AG20443 (cell line): ENCODE data around the gene POU2F1.
A peak's percentile ranks its signal among the peaks of the same experiment; 100 is the strongest.
"Not testable (repeated sequence)": the region's sequence is repeated elsewhere in the genome, so short reads cannot be mapped to it uniquely, and the experiment has no call there.

Experiments used
- DNase-seq: peaks from one replicate; pipeline ENCODE4 v3.0.0; 2012; ENCODE audit warnings: low spot score, mixed read lengths

Gene POU2F1

DNA sequence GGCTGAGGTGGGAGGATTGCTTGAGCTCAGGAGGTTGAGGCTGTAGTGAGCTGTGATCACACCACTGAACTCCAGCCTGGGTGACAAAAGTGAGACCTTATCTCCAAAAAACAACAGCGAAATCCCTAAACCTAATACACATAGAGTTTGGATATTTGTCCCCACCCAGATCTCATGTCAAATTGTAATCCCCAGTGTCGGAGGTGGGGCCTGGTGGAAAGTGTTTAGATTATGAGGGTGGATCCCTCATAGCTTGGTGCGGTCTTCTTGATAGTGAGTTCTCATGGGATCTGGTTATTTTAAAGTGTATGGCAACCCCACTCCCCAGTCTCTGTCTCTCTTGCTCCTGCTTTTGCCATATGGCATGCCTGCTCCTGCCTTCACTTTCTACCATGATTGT, 94.0 kb downstream of the POU2F1 start:
- DNase-seq, result no peak

DNA sequence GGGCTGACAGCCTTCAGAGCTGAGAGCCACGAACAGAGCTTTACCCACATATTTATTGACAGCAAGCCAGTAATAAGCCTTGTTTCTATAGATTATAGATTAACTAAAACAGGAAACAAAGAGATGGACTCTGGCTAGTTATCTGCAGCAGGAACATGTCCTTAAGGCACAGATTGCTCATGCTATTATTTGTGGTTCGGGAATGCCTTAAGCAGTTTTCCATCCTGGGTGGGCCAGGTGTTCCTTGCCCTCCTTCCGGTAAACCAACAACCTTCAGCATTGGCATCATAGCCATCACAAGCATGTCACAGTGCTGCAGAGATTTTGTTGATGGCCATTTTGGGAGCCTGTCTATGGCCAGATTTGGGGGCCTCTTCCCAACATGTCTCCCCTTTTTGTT, 96.8 kb downstream of the POU2F1 start:
- no peak for DNase-seq

DNA sequence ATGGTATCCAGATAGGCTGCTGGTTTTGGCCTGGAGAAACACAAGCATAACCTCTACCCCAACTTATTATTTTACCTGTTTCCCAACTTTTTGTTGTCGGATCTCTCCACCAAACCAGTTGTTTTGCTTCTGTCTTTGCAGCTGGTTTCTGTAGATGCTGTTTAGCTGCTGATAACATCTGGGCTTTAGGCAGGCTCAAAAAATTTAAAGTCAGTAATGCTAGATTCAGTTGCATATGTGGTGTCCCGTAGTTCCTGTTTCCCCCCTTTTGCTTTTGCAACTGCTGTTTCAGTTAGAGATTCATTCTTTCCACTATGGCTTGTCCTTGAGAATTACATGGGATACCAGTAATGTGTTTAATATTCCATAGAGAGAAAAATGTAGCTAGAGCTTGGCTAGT, 98.5 kb downstream of the POU2F1 start:
- DNase-seq, result not testable (repeated sequence)

DNA sequence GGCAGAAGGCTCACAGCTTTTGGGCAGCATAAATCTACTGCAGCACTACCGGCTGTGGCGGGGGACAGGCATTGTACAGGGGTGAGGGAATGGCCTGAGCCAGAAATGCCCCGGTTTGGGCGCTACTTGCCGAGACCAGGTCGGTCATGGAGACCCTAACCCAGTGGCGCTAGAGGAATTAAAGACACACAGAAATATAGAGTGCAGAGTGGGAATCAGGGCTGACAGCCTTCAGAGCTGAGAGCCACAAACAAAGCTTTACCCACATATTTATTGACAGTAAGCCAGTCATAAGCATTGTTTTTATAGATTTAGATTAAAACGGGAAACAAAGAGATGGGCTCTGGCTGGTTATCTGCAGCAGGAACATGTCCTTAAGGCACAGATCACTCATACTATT, 101.8 kb downstream of the POU2F1 start:
- DNase-seq, result no peak

DNA sequence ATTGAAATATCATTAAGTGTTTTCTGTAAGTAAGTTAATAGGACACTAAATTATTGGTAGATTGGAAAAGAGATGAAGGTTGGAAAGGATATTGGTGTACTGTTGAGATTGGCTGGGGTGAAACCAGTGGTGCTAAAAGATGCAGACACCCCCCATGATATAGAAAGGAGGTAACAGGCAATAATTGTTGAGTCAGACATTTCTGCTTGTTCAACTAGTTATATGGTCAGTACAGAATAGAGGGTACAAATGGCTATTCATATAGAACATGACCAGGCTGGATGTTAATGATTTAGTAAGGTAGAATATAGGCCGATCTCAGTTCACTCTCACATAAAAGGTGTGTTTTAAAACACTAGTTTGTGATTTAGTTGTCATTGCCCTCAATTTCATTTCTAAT, 104.5 kb downstream of the POU2F1 start:
- no peak for DNase-seq

DNA sequence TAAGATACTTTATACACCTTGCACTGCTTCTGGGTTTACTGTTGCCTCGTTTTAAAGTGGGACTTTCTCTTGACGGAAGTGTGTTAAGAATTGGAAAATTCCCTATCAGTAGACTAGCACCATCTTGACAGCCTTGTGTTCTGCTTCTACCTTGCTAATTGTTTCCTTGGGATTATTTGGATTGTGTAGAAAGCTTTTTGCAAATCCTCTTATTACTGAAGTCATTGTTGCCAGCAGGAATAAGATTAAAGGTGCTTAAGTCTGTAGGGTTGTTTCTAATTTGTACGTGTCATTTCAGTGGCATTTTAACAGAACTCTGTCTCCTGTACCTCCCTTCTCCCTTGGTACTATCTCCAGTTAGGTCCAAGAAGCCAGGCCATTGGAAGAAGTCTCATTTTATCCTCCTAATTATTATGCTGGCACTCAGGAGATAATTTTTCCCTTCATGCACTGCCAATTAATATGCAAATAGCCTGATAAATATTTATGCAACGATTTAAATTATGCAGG, 107.7 kb downstream of the POU2F1 start:
- no peak for DNase-seq

DNA sequence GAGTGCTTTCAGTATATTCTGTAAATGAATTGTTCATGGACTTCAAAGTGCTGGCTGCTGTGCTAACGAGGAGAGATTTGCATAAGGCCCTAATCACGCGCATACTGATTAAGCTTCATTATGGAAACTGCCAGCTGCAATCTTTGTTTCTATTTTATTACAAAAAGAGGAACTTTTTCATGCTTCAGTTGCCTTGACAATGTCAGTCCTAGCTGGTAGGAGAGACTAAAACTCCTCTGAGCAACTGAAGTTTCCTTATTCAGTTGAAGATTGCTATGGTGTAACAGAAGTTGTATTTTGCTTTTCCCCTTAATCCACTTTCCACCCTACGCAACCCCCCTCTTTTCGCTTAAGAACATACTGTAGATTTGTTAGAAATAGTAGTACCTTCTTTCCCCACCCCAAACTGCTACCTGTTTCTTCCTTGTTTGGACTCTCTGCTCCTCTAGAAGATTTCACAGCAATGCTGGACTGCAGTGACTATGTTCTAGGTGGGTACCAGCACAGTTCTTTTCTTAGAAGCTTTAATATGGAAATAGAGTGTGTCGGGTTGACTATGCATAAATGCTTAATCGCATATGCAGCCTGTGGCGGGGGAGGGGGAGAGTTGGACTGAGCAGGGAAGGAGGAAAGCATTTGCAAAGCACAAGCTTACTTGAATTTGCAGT, 108.3 kb downstream of the POU2F1 start:
- no peak for DNase-seq

DNA sequence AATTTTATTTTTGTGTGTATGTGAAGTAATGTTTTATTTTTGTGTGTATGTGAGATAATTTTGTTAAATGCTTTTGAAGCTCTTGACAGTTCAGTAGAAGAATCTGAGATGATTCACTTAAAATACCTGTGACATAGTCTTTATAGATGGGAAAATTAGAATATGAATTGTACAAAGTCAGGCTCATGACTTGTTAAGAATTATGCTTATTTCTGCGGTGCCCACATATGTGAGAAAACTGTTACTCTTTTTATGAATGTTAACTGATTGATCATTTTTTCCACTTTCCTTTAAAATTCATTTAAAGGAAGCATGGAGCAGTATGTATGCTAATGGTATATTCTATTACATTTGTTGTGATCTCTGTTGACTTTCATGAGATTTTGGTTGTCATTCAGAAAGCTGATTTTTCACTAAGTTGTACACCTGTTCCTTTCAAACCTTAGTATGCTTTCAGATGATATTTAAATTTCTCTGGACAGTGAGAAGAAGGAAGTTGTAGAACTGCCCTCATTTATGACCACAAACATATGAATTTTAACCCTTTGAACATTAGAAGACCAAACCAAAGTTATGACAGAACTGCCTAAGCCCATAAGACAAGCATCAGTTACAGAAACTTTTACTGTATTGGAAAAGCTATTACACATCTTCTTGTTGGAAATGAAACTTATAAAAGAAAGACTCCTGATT, 110.1 kb downstream of the POU2F1 start:
- no peak for DNase-seq

DNA sequence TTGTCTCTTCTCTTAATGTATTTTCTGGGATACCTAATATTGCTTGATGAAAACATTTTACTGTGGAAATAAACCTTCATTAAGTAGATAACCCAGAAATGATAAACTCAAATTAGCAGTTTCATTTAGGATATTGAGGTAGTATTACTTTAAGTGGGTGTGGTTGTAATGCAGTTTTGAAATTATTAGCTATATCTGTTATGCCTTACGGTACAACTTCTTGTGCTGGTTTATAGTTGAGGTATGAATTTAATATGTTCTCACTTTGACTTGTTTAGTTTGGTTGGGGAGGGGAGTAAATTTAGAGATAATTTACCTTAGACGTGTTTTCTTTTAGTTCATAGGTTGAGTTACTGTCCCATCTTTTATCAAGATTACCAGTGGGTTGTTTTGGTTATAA, 111.0 kb downstream of the POU2F1 start:
- DNase-seq, result no peak

DNA sequence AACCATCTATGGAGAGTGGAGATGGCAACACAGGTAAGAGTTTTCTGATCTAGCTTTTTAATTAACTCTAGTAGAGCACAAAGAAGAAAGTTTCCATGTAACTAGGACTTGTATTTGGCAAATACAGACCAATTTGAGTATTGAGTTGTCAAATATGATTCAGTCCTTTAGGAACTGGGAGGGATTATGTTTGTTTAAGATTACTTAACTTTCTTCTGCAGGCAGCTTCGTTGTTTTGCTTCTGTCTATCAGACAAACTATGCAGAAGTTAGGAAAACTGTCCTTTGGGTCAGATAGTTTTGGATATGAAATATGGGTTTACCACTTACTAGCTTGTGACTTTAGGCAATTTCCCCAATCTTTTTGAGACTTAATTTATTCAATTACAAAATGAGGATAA, 111.8 kb downstream of the POU2F1 start:
- peak; percentile 6 for DNase-seq

DNA sequence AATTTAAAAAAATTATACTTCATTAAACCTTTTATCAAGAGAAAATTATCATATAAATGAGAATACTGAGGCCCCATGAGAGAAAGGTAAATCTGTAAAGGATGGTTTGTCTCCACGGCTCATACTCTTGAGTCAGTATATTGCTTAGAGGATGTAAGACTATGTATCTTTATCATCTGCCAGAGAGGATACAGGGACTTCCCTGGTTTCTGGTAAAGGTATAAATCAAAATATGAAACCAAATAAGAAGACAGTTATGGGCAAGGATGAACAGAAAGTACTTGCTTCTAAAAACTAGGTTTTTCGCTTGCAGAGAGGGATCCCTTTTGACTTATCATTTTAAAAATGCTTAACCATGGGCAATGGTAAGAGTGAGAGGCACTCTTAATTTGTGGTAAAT, 112.4 kb downstream of the POU2F1 start:
- DNase-seq, result no peak

DNA sequence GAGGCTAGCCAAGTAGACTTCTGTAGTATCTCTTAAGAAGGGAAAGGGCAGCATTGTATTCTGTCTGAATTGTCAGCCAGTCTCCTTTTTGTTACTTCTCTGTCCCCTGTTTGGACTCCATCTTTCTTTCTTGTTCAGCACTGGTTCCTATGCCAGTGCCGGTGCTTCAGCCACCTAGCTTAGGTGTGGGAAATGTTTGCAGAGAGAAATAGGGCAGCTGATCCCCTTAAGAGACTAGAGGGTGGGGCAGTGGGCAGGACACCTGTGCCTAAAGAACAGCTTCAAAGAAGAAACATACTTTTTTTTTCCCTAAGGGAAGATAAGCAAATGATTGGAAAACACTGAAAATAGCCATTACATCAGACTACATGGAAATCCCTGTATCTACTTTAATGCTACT, 113.0 kb downstream of the POU2F1 start:
- no peak for DNase-seq

DNA sequence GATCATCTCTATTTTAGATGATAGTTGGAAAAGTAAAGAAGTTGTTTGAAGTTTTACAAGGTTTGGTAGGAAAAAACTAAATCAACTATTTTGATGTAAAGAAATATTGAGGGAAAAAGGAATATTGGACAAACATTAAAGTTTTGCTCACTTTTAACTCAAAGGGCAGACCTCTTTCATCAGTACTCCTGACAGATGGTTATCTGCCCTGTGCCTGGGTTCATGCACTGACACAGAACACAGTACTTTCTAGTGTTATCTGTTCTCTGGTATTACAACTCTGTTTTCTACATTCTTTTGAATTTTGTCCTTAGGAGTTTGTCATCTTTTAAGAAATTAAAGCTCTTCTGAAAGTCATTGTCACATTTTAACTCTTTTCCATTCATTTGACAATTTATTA, 118.7 kb downstream of the POU2F1 start:
- no peak for DNase-seq

DNA sequence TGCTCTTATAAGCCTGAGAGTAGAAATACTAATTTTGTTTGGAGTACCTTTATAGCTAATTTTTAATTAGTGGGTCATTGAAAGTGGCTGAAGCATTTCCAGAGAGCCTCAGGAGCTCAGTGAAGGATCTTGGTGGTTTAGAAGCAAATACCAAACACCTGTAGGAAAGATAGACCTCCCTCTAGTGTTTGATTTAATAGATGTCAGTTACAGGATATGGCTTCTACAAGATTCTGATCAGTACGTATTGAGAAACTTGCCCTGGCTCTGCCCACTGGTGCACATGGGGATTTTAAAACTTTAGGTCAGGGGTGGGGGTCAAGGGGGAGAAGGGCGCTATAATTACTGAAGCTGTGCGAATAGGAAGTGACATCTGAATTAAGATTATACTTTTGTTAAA, 122.2 kb downstream of the POU2F1 start:
- no peak for DNase-seq

DNA sequence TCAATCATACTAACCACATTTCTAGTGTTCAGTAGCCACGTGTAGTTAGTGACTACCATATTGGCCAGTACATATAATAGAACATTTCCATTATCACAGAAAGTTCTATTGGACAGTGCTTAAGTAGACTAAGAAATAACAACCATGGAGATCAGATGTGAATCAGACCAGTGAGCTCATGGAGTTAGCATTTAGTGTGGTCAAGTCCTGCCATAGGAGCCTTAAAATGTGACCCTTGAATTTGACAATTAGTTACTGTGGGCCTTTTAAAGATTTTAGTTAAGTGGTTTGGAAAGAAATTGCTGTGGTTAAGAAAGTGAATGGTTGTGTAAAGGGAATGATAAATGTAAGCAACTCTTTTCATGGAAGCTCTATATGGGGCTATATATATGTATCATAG, 123.4 kb downstream of the POU2F1 start:
- DNase-seq, result peak; percentile 7

DNA sequence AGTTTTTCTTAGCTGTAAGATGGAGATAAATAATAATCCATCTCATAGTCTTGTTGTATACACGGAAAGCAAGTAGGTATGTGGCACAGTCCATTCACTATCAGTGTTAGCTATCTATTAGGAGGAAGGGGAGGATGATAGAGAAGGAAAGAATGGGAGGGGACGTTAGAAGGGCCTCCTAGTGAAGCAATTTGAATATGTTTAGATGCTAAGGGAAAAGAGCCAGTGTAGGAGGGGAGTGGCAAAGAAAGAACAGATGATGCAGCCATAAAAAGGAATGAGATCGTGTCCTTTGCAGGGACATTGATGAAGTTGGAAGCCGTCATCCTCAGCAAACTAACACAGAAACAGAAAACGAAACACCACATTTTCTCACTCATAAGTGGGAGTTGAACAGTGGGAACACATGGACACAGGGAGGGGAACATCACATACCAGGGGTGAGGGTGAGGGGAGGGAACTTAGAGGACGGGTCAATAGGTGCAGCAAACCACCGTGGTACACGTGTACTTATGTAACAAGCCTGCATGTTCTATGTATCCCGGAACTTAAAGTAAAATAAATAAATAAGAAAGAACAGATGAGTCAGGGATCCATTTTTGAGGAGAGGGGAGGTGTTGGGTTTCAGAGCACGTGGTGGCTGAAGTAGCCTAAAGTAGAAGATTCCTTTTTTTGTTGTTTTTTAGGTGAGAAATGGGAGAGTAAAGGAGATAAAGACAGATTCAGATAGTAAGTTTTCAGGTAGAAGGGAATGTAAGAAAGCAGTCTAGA, 124.1 kb downstream of the POU2F1 start:
- no peak for DNase-seq

DNA sequence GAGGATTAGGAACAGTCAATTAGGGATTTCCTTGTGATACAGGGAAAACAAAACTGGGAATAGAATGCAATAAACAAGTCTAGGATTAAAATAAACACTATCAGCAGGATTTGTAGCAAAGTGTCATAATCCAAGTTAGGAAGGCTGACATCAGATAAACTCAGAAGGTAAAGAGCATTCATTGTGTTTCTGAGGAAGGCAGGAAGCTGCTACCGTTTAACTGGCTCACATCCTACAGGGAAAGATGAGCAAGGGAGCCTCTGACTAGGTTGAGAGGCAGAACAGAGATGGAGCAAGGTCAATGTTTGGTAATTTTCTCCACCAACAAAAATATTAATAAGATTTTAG, 124.7 kb downstream of the POU2F1 start:
- DNase-seq, result no peak

DNA sequence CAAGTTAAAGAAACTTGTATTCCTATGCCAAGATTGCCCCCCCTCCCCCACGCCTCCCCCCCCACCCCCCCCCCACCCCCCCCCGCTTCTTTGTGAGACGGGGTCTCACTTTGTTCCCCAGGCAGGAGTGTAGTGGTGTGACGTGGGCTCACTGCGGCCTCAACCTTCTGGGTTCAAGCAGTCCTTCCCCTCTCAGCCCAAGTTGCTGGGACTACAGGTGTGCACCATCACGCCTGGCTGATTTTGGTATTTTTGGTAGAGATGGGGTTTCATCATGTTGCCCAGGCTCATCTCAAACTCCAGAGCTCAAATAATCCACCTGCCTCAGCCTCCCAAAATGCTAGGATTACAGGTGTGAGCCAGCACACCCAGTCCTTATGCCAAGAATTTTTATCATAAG, 136.6 kb downstream of the POU2F1 start:
- no peak for DNase-seq

DNA sequence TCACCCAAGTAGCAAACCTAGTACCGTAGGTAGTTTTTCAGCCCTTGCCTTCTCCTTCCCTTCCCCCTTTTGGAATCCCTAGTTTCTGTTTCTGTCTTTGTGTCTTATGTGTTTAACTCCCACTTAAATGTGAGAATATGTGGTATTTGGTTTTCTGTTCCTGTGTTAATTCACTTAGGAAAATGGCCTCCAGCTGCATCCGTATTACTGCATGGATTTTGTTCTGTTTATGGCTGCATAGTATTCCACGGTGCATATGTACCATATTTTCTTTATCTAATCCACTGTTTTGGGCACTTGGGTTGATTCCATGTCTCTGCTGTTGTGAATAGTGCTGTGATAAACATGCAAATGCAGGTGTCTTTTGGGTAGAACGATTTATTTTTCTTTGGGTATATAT, 138.6 kb downstream of the POU2F1 start:
- no peak for DNase-seq

DNA sequence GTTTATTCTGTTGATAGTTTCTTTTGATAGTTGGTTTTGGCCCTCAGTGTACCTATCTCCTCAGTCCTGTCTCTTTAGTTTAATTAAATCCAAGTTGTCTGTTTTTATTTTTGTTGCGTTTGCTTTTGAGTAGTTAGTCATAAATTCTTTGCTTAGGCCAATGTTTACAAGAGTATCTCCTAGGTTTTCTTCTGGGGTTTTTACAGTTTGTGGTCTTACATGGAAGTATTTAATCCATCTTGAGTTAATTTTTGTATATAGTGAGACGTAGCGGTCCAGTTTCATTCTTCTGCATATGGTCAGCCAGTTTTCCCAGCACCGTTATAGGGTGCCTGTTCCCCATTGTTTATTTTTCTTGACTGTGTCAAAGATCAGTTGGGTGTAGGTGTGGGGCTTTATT, 139.4 kb downstream of the POU2F1 start:
- DNase-seq, result no peak

DNA sequence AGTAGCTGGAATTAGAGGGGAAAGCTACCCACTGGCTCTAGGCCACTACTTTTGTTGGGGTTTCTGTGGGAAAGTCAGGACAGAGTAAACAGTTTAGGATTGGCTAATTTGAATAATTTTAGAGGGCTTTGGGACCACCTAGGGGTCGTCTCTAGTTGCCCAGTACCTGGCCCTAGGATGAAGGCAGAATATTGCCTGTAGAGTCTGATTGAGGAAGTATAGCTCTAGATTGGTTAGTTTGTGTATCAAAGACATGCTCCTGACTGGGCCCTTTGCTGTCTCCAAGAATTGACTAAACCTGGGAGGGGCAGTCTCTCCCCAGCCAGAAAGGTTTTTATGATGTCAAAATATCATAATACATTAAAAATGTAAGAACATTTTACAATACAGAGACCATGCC, 142.0 kb downstream of the POU2F1 start:
- no peak for DNase-seq

DNA sequence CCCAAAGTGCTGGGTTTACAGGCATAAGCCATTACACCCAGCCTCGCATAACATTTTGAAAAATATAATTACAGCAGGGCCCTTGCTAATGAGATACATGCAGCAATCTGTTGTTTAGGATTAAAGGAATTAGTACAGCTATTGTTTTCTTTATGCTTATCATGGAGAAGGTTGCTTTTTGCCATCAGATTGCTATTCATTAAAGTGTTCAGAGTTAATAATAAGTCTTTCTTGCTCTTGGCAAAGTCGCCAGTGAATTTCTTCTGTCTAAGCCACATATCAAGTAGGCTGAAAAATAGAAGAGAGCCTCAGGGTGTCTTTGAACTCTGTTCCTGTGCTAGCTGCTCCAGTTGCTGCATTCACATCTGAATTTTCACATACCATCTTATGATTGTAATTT, 144.1 kb downstream of the POU2F1 start:
- no peak for DNase-seq

DNA sequence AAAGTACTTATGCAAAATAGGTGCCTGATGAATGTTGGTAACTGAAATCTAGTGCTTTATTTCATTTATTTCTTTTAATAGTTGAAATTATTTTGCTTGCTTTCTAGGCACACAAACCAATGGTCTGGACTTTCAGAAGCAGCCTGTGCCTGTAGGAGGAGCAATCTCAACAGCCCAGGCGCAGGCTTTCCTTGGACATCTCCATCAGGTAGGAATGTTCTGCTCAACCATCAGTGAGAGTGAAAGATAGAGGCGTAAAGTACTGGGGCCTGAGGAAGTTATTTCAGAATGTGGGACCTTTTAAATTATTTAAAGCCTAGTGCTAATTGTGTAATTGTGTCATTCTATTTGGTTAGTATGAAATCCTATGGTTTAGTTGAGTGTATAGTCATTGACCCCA, 144.7 kb downstream of the POU2F1 start:
- no peak for DNase-seq
